Sigmoid colon (tissue), 3 donors: ENCODE results near the gene POLR2J3.
"Not testable (repeated sequence)": the region's sequence is repeated elsewhere in the genome, so short reads cannot be mapped to it uniquely, and the experiment has no call there.

ENCODE experiments used
- POLR2A ChIP-seq, 2 donors: fragments of 450-650 bp; IDR thresholded peaks; one replicate each; pipeline ENCODE4 v1.6.1; 2016; ENCODE audit warnings: antibody characterized with exemption in 2 of 2, mild to moderate bottlenecking in 2 of 2, moderate library complexity in 2 of 2
- TF ChIP-seq, protein P1 (sequence below), 4 experiments: fragments of 450-650 bp in 3 of 4; fragments of 200-600 bp in 1 of 4; IDR thresholded peaks; one replicate each; pipeline ENCODE4 v1.5.1; 2016 to 2019; ENCODE audit warnings: antibody characterized with exemption in 4 of 4, mild to moderate bottlenecking in 3 of 4, moderate library complexity in 2 of 4

DNA sequence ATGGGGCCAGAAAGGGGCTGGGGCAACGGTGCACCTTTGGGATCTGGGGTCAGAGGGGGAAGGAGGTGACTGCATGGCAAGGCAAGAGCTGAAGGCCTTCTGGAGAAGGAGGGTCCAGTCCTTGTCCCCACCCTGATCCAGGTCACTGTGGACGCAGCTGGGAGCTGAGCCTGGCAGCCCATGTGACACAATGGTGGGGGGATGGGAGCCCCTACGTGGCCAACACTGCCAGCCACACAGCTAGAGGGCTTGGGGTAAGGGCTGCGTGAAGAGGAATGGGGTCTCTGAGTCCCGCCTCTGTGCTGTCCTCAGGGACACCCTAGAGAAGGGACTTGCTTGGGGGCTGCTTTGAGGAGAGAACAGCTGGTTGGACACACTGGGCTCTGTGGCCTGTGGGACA is 9.3 kb upstream of the POLR2J3 start:
- TF ChIP-seq, protein P1, sequence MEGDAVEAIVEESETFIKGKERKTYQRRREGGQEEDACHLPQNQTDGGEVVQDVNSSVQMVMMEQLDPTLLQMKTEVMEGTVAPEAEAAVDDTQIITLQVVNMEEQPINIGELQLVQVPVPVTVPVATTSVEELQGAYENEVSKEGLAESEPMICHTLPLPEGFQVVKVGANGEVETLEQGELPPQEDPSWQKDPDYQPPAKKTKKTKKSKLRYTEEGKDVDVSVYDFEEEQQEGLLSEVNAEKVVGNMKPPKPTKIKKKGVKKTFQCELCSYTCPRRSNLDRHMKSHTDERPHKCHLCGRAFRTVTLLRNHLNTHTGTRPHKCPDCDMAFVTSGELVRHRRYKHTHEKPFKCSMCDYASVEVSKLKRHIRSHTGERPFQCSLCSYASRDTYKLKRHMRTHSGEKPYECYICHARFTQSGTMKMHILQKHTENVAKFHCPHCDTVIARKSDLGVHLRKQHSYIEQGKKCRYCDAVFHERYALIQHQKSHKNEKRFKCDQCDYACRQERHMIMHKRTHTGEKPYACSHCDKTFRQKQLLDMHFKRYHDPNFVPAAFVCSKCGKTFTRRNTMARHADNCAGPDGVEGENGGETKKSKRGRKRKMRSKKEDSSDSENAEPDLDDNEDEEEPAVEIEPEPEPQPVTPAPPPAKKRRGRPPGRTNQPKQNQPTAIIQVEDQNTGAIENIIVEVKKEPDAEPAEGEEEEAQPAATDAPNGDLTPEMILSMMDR (IDR thresholded peaks at IDR 0.05): not testable (repeated sequence)
- not testable (repeated sequence) for TF ChIP-seq POLR2A (IDR thresholded peaks at IDR 0.05)
